Measurements from ENCODE around the gene DMD.

Gene DMD

DNA sequence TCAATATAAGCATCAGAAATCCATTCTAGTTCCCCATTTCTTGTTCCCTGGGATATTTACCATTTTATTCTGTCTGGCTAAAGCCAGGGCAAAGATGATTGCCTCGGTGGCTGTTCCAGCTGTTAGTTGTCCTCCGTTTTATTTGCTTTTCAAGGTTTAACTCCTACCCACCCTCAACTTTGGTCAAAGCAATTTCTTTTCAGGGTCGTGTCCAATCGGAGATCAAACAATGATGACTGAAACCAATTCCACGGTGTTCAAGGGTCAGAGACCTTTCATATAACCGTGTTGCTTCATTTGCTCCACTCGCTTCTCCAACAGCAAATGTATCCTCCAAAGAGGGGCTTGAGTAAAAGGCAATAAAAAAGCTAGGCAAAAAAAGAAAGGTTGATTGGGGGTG lies 1946.0 kb downstream of the DMD start:
- no peak for DNase-seq (ENCODE audit: low spot score)
- TF ChIP-seq, protein P1, sequence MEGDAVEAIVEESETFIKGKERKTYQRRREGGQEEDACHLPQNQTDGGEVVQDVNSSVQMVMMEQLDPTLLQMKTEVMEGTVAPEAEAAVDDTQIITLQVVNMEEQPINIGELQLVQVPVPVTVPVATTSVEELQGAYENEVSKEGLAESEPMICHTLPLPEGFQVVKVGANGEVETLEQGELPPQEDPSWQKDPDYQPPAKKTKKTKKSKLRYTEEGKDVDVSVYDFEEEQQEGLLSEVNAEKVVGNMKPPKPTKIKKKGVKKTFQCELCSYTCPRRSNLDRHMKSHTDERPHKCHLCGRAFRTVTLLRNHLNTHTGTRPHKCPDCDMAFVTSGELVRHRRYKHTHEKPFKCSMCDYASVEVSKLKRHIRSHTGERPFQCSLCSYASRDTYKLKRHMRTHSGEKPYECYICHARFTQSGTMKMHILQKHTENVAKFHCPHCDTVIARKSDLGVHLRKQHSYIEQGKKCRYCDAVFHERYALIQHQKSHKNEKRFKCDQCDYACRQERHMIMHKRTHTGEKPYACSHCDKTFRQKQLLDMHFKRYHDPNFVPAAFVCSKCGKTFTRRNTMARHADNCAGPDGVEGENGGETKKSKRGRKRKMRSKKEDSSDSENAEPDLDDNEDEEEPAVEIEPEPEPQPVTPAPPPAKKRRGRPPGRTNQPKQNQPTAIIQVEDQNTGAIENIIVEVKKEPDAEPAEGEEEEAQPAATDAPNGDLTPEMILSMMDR (IDR thresholded peaks at IDR 0.05) = no peak
- Histone ChIP-seq H3K27ac (no peak overlapping the region), H3K4me3 (peak overlapping the region; percentile 75)

DNA sequence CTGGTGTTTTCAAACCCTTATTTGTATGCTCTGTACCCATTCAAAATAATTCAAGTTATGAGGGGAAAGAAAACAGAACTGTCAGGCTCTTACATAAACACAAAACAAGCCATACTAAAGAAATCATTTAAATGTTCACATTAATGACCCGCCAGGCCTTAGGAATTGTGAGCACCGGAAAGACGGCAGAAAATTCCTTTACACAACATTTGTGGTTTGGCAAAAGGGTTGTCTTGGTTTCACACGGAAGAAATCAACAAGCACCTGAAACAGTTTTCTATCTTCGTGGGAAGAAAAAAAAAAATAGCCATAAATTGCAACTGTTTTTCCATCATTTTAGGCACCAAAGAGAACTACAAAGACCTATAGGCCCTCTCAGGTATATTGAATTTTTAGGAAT lies 1951.0 kb downstream of the DMD start:
- DNase-seq (ENCODE audit: low spot score) = no peak
- no peak overlapping the region for H3K27ac ChIP-seq
- TF ChIP-seq, protein P1 (IDR thresholded peaks at IDR 0.05) = no peak
- no peak overlapping the region for H3K4me3 ChIP-seq

DNA sequence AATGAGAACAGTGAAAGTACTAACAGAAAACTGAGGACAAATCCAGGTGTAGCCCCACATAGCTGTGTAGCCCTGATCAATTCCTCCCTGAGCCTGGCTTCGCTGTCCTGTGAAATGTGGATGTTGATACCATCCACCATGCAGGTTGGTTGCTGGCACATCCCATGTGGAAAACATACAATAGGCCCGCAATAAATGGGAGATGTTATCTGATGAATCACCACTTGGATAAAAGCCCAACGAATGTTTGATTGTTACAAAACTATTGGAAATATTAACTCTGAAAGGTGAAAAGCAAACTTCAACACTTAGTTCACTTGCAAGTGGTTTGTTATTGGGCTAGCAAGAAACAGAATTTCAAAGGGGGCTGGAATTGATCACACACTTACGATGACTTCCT lies 1953.2 kb downstream of the DMD start:
- H3K4me3 ChIP-seq = no peak overlapping the region
- DNase-seq (ENCODE audit: low spot score) = no peak
- no peak overlapping the region for H3K27ac ChIP-seq
- TF ChIP-seq, protein P1 (IDR thresholded peaks at IDR 0.05) = no peak

DNA sequence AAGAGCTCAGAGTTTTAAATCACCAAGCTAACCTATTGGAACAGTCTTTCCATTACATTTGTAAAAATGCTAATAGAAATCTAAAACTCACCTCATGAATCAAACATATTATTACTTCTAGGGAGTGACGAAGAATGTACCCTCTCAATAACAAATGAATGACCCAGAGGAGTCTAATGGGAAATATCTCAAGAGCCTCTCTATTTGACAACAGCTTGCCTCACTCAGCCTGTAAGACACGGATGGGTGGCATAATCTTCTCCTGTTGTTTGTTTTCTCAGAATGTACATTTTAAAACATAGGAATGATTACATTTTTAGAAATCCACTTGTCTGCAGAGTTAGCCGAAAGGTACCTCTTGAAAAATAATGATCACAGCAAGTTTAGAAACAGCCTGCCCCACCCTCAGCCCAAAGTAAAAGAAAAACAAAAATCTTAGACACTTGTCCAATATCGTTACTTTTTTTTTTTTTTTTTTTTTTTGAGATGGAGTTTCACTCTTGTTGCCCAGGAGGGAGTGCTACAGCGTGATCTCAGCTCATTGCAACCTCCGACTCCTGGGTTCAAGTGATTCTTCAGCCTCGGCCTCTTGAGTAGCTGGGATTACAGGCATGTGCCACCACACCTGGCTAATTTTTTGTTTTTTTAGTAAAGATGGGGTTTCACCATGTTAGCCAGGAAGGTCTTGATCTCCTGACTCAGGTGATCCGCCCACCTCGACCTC lies 1955.9 kb downstream of the DMD start:
- DNase-seq (ENCODE audit: low spot score) = no peak
- TF ChIP-seq, protein P1 (IDR thresholded peaks at IDR 0.05) = no peak
- no peak overlapping the region for H3K27ac ChIP-seq
- no peak overlapping the region for H3K4me3 ChIP-seq

DNA sequence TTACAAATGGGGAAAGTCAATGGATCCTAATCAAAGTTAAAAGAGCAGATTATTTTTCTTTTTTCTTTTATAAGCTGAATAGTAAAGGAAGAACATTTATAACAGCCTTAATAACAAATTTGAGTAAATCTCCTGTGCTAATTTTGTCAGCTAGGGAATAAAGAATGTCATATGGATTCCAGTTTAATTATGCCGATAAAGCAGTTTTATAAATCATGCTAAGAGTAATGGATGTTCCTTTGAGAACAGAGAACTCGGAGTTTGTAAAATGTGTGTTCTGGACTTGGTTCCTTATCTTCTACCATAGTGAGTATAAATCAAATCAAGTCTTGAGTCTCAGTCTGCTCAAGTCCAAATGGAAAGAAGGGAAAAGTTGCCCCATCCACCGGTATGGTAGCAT lies 1959.2 kb downstream of the DMD start:
- TF ChIP-seq, protein P1 (IDR thresholded peaks at IDR 0.05) = no peak
- no peak for DNase-seq (ENCODE audit: low spot score)
- Histone ChIP-seq H3K27ac (no peak overlapping the region), H3K4me3 (no peak overlapping the region)

DNA sequence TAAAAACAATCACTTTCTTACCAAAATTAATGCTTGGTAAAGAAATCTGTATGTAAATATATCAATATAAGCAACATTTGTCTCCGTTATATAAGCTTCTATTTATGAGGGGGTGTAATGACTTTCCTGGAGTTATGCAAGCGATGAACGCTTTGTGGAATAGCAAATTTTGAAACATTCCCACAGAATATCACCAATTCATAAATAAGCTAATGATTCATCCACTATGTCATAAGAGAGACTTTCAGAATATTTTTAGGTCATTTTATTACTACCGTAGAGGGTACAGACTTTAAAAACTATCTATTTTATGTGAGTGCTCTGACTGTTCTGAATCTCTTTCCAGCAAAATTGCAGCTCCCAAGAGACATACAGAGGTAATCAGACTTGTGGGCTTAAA lies 1960.0 kb downstream of the DMD start:
- TF ChIP-seq, protein P1 (IDR thresholded peaks at IDR 0.05) = no peak
- Histone ChIP-seq H3K4me3 (no peak overlapping the region), H3K27ac (no peak overlapping the region)
- no peak for DNase-seq (ENCODE audit: low spot score)

DNA sequence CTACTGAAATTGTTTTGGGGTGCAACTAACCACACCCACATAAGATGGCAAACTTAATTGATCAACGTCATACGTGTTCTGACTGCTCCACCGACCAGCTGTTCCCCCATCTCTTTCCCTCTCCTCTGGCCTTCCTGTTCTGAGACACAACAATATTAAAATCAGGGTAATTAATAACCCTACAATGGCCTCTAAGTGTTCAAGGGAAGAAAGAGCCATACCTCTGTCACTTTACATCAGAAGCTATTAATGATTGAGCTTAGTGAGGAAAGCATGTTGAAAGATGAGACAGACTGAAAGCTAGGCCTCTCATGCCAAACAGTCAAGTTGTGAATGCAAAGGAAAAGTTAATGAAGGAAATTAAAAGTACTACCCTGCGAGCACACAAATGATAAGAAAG lies 1965.6 kb downstream of the DMD start:
- no peak overlapping the region for H3K4me3 ChIP-seq
- DNase-seq (ENCODE audit: low spot score) = no peak
- no peak overlapping the region for H3K27ac ChIP-seq
- TF ChIP-seq, protein P1 (IDR thresholded peaks at IDR 0.05) = no peak
